ENCODE results near the gene HIGD1B. TPM values are rescaled to one million over a fixed set of nuclear protein-coding genes. Genes with fewer than 3 reads are reported as not detected.

Gene HIGD1B
- total and polyA plus RNA-seq, 9 of the 15 experiments (the other 6 are each of a cell fraction or from before 2014, with no cell fraction given): not detected

GRCh38 chr17:44879376-44879775, 31.7 kb downstream of the HIGD1B start:
- in situ Hi-C loops (cut with MboI): no loop called here
- no peak for TF ChIP-seq BRD4 (IDR thresholded peaks at IDR 0.05)
- no peak for TF ChIP-seq RAD51 (IDR thresholded peaks at IDR 0.05; ENCODE audit: borderline replicate concordance, low read depth)
- no peak for TF ChIP-seq CREB1 (IDR thresholded peaks at IDR 0.05)
- TF ChIP-seq CREB1 (CRISPR knock-in tag; IDR thresholded peaks at IDR 0.05): no peak
- TF ChIP-seq AFF4 (CRISPR knock-in tag; IDR thresholded peaks at IDR 0.05): no peak
- no peak for TF ChIP-seq TGIF2 (CRISPR knock-in tag; IDR thresholded peaks at IDR 0.05)
- no peak for TF ChIP-seq POLR2AphosphoS5 (IDR thresholded peaks at IDR 0.05; ENCODE audit: control insufficient read depth, insufficient read depth, low read depth, low read length)
- TF ChIP-seq CUX1 (CRISPR knock-in tag; IDR thresholded peaks at IDR 0.05): no peak
- no peak for TF ChIP-seq TCF7L2 (IDR thresholded peaks at IDR 0.05; ENCODE audit: low read depth, low read length)
- no peak for TF ChIP-seq SIN3A (IDR thresholded peaks at IDR 0.05; ENCODE audit: borderline replicate concordance in 2 of 2, control insufficient read depth in 1 of 2, low read depth in 2 of 2, low read length in 2 of 2)
- TF ChIP-seq ZNF165 (CRISPR knock-in tag; IDR thresholded peaks at IDR 0.05; ENCODE audit: borderline replicate concordance): no peak
- no peak for TF ChIP-seq TAF7 (tag; IDR thresholded peaks at IDR 0.05)
- no peak for TF ChIP-seq THRAP3 (IDR thresholded peaks at IDR 0.05; ENCODE audit: borderline replicate concordance)
- TF ChIP-seq CHD1 (IDR thresholded peaks at IDR 0.05; ENCODE audit: low read length): no peak
- TF ChIP-seq FIP1L1 (IDR thresholded peaks at IDR 0.05; ENCODE audit: low read depth, low read length, poor library complexity, severe bottlenecking): no peak

More at GRCh38 chr17:44879376-44879775, 31.7 kb downstream of the HIGD1B start:
- H3K4me1 ChIP-seq (replicated peaks in 1 of 2; ENCODE audit: control insufficient read depth in 2 of 2, insufficient read depth in 2 of 2, low read length in 2 of 2): no peaks in the 10 kb centered on the region
- H3K36me3 ChIP-seq (ENCODE audit: control insufficient read depth, insufficient read depth, low read length): peaks cover 93% of the 10 kb centered on the region
- BruUV-seq (replicated peaks): no TSS peak
- intact Hi-C loops (cut with micrococcal nuclease): no loop called here
- 99% methylated on average over 6 of the region's 6 CpGs for WGBS (ENCODE audit: insufficient coverage, low coverage, missing lambda C conversion rate)
- H2AFZ ChIP-seq (ENCODE audit: low read depth, low read length): no peak overlapping the region
- H3K27me3 ChIP-seq (ENCODE audit: control insufficient read depth in 2 of 2, insufficient read depth in 2 of 2, low read length in 2 of 2): no peaks in the 10 kb centered on the region
- no peak overlapping the region for H3K4me3 ChIP-seq
- no peak overlapping the region for H3K9ac ChIP-seq (ENCODE audit: insufficient read depth in 1 of 2, low read depth in 2 of 2, low read length in 2 of 2)
- H3K79me2 ChIP-seq (ENCODE audit: control insufficient read depth, insufficient read depth, low read length): no peaks in the 10 kb centered on the region
- no peak overlapping the region for H3K27ac ChIP-seq (ENCODE audit: extremely low read depth, low read depth, low read length)
- no peak overlapping the region for H3K4me2 ChIP-seq (ENCODE audit: insufficient read depth, low read length)
- no peaks in the 10 kb centered on the region for H4K20me1 ChIP-seq (replicated peaks; ENCODE audit: control insufficient read depth, insufficient read depth, low read length)
- H3K9me3 ChIP-seq (replicated peaks; ENCODE audit: control insufficient read depth, insufficient read depth, low read depth, low read length): no peaks in the 10 kb centered on the region
- CTCF ChIA-PET (ENCODE audit: low intra/inter-chr PET ratio): interaction anchor here (1.8 kb wide), 1 partner anchor 105 kb away, joined by 8 read pairs; no protein-coding TSS in a partner anchor
- no peak for ATAC-seq
- FAIRE-seq: no peak
- DNase-seq (ENCODE audit: extremely low read depth in 1 of 4, low spot score in 3 of 4): no peak
- POLR2A ChIA-PET: interaction anchor here (0.8 to 1.8 kb wide), 3 partner anchors 10 to 269 kb away, joined by 3 to 7 read pairs (median 3); no protein-coding TSS in a partner anchor
- H3K9me1 ChIP-seq (ENCODE audit: control insufficient read depth, insufficient read depth, low read length): no peaks in the 10 kb centered on the region

Measured in K562 (cell line).